NCI-H2196 (cell line): ENCODE data around the gene PACRG.

Experiments
- DNase-seq: peaks from one replicate; lab custom pipeline; 2025; ENCODE audit not compliant: unreplicated experiment; lab: John Stamatoyannopoulos, UW

PACRG gene

DNA sequence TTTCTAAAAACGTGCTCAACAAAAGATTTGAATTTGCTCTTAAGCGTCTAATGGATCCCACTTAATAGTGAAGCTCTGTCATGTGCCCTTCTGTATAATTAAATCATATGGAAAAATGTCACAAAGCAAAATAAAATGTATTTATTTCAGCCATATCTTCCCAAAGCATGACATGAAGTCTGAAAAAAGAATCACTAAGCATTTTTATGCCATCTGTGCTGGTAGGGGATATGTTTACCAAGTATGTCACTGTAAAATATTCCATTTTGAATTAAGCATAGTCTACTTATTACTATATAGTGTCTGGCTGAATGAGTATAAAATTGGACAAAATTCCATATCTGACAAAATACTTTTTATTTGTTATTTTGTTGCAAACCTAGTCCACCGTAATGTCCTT is 438.7 kb downstream of the PACRG start:
- no peak for DNase-seq

DNA sequence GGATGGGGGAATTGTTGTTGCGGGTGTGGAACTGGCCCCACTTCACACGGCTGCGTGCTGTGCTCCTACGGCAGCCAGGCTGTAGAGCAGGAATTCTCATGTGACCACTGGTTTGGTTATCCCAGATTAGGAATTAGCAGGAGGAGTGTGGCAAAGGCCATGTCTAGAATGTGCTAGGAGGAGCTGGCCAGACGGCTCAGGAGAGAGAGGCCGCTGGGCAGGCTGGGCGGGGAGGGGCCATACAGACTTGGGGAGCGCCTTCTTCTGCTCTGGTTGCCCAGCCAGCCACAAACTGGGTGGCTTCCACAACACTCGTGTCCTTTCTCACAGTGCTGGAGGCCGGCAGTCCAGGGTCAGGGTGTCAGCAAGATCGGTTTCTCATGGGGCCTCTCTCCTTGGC is 441.7 kb downstream of the PACRG start:
- no peak for DNase-seq

DNA sequence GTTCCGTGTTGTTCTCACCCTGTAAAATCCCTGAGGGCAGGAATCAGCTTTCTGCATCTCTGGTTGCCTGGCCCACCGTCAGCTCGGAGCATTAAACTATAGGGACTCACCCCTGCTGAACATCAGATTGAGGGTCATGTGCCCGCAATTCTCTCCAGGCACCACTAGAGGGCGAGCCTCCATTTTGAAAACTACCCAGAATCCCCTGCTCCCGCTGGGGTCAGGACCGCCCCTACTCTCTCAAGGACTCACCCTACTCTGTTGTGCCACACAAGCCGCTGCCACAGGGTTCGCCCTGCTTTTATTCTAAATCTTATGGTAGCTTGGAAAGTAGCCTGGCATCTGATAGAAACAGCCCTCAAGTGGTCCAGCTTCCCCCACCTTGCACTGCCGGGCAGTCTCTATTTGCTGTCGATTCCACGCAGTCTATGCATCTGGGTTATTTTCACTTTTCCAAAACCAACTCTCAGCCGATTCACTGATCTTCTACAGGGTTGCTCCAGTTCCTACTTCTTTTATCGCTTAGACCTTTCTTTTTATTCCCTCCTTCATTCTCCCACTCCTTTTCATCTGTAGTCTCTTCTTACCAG is 442.6 kb downstream of the PACRG start:
- no peak for DNase-seq

DNA sequence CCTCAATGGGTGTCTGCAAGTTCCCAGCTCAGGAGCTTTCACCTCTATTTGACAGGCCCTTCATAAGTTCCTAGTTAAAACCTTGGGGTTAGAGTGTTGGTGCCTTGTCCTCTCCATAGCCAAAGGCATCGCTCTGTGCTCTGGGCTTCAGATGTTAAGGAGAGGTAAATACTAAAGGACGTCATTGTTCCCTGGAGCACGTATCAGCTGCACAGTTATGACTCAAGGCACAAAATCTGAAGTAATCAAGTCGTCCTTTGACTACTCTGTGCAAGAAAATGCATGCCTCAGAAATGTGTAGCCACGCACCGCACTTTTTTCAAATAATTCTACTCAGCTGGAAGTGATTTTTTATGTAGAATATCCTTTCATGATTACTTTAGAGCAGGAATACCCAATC is 446.0 kb downstream of the PACRG start:
- no peak for DNase-seq

DNA sequence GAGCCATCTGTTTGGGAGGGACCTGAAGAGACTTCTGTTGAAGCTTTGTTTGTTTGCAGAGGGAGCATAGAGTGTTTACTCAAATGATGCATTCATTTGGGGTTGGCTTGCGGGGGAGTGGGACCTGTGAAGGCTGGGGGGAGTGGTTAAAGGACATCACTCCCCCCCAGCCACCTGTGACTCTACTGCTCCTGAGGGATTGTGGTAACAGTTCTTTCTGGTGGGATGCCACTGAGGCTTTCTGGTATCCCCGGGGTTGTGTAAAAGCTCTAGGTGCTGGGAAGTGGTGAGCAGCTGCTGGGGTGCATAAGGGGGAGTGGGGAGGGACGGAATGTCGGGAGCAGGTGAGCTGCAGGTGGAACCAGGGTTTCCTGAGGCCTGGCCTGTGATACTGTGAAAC is 447.5 kb downstream of the PACRG start:
- no peak for DNase-seq

DNA sequence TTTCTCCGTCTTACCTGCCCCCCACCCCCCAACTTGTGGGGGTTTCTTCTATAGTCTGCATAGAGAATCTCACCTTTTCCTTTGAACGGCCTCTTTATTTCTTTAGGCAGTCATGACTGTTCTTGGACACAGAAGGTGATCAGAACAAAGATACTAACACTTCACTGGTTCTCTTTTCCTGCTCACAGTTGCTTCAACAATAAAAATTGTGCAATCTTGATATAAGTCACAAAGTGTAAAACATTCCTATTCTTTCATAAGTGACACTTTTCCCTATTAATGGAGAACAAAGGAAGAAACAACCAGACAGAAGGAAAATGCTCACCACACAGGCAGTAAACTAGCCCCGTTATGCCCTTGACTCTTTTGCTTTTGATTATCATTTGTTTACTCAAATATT is 448.3 kb downstream of the PACRG start:
- DNase-seq = no peak

DNA sequence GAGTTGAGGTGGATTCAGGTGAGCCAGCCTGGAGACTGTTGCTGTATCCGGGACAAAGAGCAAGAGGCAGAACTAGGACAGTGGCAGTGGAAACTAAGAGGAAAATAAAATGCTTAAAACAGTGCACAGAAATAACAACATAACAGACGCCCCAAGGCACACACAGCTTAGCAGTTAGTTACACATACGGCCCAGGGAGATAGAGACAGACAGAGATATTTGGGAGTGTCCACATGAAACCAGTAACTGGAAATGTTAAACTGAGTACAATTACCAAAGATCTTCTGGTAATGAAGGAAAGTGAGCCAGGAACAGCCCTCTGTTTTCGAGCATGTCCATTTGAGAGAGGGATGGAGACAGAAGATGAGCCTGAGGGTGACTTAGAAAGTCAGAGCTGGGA is 449.2 kb downstream of the PACRG start:
- no peak for DNase-seq

DNA sequence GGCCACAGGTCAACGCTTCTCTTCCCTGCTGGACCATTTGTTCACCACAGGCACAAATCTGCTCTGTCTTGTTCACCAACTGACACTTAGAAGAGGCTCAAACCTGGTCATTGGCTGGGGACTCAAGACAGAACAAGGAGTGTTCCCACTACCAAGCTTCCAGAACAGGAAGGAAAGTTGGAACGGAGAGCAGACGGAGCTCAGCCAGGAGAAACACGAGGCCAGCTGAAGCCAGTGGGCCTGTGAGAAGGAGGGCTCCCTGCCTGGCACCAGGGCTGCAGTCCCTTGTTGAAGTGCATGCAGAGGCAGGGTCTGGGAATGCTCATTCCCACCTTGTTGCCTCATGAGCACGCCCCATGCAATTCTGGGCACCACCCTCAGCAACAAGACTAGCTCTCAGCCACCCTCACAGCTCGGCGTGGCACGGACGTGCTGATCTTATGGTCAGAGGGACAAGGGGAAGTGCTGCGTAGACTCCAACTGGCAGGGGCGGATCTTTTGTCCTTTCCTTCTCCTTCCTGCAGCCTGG is 450.2 kb downstream of the PACRG start:
- DNase-seq = no peak

DNA sequence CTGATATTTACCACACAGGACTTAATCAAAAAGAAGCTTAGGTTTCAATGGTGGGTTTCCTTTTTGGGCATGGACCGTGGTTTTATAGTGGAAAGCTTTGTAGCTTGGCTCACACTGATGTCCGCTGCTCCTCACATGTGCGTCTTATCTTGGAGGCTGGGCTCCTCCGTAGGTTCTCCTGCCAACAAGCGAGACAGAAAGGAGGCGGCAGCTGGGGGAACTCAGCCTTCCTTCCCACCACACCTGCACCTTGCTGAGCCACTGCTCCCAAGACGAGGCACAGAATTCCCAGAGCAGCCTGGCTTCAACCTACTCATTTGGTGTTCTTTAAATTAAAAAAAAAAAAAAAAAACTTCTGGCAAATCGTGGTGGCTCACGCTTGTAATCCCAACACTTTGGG is 451.3 kb downstream of the PACRG start:
- no peak for DNase-seq

DNA sequence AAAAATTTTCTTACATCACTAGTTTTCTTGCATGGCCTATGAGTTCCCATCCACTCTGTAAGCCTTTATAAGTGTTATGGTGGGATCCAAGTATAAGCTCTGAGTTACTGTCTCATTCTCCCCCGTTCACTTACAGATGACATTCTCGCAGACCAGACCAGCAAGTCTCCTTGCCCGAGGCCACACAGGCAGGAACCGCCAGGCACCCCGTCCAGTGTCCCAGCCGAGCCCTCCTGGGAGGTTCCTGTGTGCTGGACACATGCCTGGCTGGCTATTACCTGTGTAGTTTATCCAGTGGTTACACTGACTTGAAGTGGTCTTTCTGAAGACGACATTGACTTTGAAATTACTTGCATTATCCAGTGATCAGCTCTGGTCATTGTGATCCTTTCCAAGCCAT is 451.9 kb downstream of the PACRG start:
- no peak for DNase-seq

DNA sequence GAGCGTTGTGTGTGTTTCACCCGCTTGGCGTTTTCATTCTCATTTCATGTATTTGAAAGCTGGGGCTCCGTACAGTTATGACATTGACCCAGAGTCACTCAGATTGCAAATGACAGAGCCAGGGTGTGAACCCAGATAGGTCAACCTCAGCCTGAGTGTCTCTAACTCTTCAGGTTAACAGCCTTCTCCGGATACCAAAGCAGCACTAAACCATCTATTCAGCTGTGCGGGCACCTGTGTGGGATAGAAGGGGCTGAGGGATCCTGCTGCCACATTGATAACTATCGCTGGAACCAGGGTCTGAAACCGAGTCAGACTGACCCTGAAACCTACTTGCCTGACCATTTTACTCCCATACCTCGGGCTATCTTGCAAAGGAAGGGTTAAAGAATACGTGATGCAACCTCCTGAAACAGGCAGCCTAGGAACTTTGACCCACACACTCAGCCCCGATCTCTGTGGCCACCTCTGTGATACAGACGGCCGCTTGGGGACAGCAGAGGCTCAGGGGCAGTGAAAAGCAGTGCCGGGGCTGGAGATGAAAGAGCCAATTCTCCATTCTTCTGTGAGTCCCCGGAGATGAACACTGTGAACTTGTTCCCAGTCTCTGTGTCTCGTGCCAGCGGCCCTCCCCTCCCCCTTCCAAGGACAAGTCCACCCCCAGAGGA is 453.2 kb downstream of the PACRG start:
- no peak for DNase-seq

DNA sequence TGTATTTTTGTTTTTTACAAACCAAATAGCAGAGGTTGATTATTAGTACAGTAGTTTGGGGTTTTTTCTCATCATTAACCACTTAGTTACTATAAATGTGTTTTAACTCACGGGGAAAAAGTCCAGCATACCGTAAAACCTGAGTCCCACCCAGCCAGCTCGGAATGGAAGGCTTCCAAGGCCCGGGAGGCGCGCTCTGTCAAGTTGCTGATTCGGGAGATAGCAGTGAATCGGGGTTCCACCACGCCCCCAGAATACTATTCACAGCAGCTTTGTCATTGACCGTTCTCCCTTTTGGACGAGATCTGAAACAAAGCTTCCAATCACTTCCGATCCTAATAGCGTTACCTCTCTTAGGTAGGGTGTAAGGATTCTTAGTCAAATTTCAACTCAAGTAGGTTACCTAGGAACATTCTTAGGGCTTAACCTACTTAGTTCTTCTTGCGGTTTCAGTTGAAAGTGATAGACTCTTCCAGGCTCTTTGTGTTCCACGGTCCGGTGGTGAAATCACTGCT is 453.9 kb downstream of the PACRG start:
- no peak for DNase-seq

DNA sequence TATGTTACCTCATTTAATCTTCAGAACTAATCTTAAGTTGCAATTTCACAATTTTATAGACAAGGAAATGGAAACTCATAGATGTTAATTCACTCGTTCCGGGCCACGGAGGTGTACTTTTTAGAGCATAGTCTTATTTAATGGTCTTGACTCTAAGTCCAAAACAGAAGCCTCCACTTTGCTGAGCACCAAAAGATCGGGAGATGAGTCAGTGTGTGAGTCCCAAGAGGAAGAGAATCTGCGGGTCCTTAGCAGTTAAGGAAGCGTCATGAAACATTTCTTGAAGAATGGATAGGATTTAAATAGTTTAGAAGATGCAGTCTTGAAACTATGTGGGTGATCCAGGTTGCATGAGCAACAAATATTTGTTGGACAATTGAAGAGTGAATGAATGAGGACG is 454.9 kb downstream of the PACRG start:
- no peak for DNase-seq

DNA sequence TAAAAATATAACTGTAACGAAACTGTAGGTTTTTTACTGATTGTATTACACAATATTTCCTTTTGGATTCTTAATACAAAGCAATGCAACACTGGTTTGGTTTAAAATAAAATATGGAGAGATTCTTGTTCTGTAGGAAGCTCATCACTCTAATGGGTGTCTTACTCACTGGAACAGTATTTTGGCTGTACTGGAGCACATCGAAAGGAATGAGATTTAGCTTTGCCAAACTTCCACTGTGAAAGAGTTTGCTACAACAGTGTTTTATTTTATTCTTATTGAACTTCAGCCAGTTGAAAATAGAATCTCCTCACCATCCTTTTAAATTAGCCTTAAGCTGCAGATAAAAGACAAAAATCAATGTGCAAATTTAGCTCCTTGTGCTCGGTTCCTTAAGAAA is 456.0 kb downstream of the PACRG start:
- no peak for DNase-seq

DNA sequence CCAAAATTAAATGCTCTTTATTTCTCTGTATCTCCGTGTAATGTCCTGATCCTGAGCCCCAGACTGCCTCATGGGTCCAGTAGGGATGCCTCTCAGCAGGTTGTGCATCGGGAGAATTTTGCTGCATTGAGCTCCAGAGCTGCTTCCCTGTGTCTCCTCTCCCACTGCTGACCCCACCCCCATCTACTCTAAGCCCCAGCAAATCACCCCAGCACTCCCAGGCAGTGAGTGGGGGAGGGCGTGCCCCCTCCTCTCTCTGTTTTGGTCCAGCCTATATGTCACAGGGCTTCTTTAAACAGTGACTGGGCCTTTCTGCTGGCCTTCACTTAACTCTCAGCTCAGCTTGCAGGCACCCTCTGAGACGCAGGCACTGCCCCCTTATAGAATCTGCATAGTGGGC is 458.0 kb downstream of the PACRG start:
- no peak for DNase-seq

DNA sequence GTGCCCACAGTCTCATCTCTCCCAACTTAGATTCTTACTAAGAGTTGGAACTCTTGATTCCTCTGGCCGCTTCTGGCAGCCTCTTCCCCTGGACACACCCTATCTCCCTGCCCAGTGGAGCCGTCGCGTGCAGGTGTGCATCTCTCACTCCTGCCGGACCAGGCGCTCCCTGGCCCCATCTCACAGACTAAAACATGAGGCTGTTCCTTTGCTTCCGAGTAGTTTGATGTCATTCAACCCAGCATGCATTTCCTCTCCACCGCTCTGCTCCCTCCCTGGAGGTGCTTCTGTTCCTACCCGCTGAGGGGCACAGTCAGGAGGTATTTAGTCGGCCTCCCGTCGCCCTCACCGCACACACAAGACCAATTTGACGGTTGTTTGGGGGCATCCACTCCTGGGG is 458.8 kb downstream of the PACRG start:
- no peak for DNase-seq

DNA sequence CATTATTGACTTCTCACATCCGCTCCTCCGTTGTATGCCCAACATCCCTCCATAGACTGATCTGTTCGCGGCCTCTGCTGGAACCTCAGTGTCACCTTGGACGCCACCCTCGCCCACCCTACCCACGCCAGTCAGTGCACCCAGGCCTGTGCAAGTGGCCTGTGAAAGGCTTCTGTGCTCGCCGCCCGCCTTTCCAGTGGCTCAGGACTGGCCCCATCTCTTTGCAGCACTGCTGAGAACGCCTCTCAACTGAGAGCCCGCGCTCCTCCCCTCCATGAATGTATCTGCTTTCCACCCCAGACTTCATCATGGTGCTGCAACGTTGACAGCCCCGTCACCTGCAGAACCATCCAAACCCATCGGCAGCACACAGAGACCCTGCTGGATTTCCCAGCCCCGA is 459.4 kb downstream of the PACRG start:
- no peak for DNase-seq

DNA sequence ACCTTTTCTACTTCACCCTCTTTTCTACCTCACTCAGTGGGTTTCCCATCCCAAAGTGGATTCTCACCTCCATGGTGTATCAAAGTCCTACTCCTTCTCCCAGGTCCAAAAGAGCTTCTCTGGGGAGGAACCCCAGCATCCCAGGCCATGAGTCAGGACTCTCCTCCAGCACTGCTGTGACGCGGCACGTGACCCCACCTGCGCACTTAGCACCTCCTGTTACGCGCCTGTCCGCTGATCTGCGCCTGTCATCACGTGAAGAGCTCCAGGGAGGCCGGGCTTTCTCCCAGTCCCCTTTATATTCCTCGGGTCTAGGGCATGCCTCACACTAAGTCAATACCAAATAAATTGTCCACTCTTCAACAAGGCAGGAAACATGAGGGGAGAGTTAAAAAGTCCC is 459.8 kb downstream of the PACRG start:
- no peak for DNase-seq

DNA sequence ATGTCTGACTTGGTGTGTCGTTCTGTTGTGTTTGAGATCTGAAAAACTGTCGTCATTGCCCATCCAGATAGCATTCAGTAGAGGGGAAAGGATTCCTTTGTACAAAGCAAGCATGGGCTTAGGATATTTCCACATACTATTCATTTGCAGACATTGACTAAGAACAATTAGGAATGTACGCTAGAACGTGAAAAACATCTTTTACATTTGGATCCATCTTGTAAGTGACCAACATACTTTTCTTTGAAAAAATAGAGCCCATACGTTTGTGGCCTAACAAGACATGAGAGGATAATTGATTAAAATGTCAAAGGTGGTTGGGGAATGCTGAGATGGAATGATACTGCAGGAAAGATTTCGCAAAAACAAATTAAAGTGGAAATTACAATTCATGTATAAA is 461.0 kb downstream of the PACRG start:
- no peak for DNase-seq

DNA sequence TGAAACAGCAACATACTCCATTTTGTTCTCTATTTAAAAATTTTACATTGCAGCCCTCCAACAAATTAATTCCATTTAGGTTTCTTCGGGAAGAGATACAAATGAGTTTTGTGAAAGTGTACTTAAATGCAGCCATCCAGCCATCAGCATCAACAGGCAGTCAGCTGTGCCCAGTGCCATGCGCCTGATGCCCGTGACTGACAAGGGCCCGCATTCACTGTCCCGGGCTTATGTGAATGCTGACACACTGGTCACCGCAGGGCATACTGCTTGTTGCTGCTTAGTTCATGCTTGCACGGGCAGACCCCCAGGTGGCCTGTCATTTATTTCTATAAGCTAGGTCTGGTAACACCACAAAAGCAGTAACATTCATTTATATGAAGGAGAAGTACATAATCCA is 461.8 kb downstream of the PACRG start:
- DNase-seq = no peak

DNA sequence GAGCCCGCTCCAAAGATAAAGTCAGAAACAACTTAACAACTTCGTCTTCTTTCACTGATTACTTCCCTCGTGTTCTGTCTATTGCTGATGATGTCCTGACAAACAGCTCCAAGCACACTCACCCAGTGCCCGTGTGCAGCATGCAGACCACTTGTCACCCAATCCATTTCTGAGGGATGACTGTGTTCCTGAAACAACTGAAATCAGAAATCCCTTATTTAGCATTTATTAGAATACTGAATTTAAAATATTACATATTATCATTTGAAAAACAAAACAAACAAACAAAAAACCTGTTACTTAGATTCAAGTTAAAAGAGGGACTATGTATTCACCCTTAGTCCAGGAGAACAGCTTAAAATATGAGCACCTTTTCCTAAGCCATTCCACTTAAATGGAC is 463.0 kb downstream of the PACRG start:
- no peak for DNase-seq

DNA sequence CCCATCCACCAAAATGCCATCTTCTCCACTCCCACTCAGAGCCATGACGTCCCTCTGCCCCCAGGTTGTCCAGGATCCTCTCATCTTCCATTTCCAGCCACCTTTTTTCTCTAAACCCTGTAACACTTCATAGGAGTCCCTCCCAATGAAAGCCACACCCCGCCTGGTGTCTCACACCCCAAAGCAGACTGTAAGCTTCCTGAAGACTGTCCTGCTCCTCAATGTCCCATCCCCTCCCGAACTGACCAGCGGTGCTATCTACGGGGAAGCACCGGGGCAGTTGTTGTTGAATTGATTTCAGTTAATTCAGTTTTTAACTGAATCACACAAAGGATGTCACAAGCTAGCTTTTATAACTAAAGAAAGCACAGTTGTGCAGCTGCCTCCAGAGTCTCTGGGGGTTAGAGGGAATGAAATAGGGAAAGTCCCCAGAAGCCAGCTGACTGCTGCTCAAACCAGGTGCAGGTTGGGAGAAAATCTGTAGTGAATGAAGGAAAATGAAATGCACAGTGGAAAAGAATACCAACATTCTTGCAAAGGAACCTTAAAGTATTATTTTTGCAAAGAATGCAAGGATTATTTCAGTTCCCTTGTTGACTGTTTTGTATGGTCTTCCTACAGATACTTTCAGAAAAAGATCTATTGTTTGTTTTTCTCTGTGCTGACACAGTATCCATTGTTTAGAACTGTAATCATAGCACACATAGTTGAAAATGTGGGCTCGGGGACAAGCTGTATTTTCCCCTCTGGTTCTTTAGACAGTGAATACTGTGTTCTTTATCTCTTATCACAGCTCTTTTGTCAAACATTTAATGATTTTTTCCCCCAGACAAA is 464.1 kb downstream of the PACRG start:
- DNase-seq = no peak
